ELF-1 (cell line): ENCODE results near the gene SEMA4D.

Experiments
- DNase-seq: peaks from one replicate; pipeline ENCODE4 v3.0.0-alpha.2; 2016; ENCODE audit warnings: low read depth, low spot score

Gene SEMA4D

DNA sequence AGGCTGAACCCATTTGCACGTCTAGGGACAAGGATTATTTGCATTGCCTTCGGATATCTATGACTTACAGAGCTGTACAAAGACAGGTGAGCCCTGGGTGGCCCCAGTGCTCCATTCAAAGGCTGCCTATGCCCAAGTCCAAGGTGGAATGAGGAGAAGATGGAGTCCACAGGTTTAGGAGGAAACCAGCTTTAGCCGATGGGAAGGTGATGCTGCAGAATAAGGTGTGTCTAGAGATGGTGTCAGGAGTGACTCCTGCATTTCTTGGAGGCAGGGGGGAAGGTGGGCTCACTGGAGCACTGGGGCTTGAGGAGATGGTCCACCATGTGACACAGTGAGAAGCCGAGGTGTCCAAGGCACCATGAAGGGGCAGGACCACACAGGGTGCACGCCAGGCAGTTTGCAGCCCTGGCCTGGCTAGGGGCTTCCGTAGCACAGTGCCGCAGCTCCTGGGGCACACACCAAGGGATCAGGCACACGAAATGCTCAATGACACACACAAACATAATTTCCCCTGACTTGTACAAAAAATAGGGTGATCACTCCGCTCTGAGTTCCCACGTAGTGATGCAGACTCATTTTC is 32.1 kb downstream of the SEMA4D start:
- no peak for DNase-seq

DNA sequence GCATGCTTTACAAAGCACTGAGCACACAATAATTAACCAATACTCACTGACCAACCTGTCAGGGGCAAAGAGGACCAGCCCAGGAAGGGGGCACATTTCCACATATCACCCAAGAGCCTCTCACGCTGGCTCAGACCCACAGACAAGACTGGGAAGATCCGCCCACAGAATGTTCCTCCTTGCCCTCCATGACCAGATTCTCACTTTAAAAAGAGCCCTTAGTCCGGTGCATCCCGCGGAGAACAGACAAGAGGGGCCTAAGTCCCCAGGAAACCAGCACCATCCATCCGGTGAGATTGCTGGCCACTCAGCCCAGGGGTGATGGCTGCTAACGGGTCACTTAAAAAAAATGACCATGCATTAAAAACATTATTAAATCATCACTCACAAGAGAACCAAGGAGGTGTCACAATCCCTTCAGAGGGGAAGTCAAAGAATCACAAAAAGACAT is 32.9 kb downstream of the SEMA4D start:
- DNase-seq = no peak

DNA sequence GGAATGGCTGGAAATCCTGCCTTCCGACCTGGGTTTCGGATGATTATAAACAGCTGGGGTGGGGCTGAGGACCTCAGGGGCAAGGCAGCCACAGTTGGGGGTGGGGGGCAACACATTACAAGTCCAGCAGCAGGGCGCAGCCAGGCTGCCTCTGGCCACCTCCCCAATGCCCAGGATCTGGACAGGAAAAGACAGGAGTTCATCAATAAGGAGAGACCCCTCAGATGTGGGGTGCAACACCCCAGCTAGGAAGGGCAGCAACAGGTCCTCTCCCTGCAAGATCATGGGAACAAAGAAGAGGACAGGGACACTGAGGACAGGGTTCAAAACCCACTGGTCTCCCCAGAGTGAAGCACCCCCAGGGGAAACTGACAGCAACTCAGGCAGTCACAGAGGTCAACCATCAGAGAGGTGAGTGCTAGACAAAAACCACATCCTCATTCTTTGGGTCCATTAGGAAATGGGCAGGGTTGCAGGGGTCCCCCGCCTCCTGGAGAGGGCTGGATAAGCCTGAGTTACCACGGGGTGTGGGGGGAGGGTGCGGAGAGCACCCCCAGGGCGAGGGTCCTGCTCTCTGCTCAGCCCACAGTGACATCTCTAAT is 33.5 kb downstream of the SEMA4D start:
- no peak for DNase-seq

GRCh38 chr9:89462817-89463683 is 34.9 kb downstream of the SEMA4D start:
- DNase-seq = no peak

GRCh38 chr9:89462199-89462598 is 35.7 kb downstream of the SEMA4D start:
- DNase-seq = no peak

DNA sequence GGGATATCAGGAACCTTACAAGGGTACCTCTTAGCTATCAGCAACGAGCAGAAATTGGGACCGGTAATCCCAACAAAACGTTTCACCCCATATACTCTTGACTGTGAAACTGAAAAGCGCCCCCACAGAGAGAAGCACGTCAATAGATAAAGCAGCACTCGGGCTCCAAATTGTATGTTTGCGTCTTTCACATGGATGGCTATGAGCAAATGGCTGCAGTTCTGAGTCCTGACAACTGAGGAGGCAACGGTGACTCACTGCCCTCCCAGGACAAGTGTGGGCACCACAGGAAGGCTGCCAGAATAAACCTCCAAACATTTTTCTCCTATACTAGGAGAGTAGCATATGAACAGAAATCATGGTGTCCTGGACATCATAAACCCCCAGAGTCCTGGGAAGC is 36.6 kb downstream of the SEMA4D start:
- no peak for DNase-seq

GRCh38 chr9:89460551-89460950 is 37.4 kb downstream of the SEMA4D start:
- DNase-seq = no peak

DNA sequence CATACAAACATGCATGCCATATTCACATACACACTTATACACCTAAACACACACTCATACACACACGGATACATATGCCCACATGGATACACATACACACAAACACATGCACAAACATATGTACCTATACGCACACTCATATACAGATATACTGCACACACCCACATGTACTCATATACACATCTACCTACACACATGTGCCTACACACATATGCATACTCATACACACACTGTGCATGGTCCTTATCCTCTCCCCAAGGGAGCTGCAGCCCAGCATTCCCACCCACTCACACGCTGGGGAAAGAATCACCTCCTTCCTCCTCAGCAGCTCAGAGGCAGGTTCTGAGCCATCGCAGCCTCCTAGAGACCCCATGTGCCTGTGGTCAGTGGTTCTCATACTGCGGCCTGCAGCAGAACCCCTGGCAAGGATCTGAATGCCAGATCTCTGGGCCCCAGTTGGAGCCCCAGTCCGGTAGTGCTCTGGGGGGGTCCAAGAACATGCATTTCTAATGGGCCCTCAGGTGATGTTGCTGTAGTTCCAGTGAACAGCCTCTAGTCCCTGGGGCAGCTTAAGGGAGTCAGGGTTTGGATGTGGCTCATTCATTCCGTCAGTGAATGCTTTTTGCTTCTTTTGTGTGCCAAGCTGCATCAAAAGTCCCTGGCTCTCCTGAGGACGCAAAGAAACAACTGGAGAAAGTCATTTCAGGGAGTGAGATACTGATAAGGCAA is 39.0 kb downstream of the SEMA4D start:
- no peak for DNase-seq

- DNase-seq = no peak
Observed at GRCh38 chr9:89457376-89457855, 40.5 kb downstream of the SEMA4D start.

DNA sequence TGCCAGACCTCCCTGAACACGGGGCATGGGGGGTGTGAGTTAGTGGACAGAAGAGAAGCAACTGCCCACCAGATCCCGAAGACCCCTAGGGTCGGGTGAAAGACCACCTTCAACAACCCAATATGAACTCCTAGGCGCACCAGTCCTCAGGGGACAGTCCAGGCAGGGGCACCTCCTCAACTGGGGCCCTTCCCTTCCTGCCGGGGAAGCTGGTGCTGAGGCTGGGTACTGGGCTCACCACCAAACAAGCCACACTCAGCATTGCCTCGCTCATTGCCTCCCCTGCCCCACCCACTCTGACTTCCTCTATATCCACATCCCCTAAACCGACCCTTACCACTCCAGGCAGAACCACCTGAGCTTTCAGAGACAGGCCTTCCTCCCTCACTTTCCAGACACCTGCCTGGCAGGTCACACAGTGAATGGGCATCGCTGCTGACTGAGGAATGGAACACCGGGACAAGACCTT is 42.5 kb downstream of the SEMA4D start:
- no peak for DNase-seq

DNA sequence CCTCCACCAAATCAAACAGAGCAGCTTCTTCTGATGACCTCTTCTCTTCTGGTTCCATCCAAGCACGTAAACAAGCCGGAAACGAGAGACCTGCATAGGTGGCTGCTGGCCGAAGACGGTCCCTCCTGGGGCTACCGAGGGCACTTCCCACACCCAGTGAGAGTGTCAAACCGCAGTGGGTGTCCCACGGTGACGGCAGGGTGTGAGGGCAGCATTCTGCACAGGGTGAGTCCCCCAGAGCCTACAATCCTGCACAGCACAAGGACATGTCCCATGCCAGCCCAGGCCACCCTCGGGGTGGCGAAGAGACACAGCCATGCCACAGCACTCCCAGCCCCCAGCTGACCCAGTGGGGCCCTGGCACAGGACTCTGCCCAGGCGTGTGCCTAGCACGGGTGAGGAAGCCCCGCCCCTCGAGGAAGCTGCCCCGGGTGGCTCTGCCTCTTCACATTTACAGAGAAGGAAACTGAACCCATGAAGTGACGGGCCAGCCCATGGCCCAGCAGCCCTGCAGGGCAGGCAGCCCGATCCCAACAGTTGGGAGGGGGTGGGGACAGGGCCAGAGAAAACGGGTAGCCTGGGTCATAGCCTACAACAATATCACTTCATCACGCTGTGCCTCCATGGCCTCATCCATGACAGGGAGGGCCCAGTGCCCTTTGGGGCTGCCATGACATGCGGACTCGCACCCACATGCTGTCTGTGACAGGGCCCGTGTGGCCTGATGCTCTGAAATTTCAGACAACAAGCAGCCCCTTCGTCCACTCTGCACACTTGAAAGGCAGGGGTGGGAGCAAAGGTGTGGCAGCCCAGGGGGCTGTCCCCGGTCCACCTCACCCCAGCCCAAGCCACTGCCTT is 43.2 kb downstream of the SEMA4D start:
- DNase-seq = no peak

DNA sequence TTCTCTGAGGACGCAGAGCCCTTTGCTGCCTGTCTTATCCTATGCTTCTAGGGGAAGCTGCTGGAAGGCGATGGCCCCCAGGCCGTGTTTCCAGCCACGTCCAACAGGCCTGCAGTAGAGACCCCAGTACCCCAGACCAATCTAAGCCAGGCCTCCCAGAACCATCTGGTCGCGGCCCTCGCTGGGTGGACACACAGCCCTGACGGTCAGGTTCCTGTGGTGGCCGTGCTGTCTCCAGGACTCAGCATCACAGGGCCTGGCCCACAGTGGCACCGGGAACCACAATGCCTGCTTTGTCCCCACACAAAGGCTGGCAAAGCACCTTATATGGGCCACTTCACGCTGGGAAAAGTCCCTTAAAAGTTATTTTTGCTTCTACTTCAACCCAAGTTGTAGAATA is 44.5 kb downstream of the SEMA4D start:
- no peak for DNase-seq

GRCh38 chr9:89452561-89452960 is 45.4 kb downstream of the SEMA4D start:
- DNase-seq = no peak

GRCh38 chr9:89450213-89450612 is 47.7 kb downstream of the SEMA4D start:
- no peak for DNase-seq

GRCh38 chr9:89449261-89449671 is 48.6 kb downstream of the SEMA4D start:
- DNase-seq = no peak

DNA sequence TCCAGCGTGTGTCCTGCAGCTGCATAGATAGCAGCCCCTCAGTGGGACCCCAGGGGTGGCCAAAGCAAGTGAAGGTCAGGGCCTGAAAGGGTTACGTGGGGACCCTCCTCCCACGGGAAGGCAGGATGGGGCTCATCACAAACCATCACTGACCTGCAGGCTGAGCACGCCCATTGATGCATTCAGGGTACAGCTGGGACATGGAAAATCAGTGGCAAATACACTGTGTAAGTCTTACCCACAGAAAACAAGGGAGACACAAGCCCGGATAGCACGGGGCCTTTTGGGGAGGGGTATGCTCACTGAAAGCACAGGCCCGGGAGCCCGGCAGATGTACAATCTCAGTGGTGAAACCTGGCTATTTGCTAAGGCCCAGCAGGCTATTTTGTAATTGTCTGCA is 49.1 kb downstream of the SEMA4D start:
- DNase-seq = no peak

- no peak for DNase-seq
Observed at GRCh38 chr9:89448381-89448780, 49.5 kb downstream of the SEMA4D start.

DNA sequence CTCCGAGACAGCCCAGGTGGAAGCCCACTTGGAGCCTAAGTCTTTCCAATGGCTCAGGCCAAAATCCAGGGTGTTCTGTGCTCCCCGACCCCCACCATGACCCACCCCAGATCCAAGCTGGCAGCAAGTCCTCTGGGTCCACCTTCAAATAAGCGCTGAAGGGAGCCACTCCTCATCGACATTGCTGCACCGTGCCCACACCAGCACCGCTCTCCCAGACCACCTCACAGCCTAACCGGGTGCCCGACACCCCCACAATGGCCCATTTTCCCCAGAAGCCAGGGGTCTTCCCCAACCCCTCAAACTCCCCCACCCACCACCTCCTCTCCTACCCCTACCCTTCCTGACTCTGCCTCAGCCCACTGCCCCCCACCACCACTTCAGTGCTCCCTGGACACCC is 50.5 kb downstream of the SEMA4D start:
- DNase-seq = no peak

DNA sequence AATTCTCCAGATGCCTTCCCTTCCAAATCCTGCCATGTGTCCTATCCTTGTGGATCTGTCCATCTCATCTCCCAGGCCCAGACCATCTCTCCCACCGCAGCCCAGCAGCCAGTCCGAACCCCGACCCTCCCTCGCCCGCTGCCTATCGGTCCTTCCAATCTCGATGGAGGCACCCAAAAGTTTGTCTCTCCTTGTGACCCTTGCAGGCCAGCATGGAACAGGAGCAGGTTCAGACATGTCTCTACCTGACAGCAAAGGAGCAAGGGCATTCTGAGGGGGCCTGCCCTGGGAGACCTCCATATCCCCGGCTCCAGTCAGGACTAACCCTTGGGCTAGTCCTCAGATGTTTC is 51.0 kb downstream of the SEMA4D start:
- no peak for DNase-seq

- no peak for DNase-seq
Observed at GRCh38 chr9:89446261-89446960, 51.5 kb downstream of the SEMA4D start.
